Mammary epithelial cell (primary cell): ENCODE data around the gene ATP10A.

Experiments
- CTCF ChIP-seq, 2 donors: IDR thresholded peaks in 1 of 2; conservative IDR thresholded peaks in 1 of 2; 2 replicates each; pipeline ENCODE4 v1.5.1; 2011 to 2012; ENCODE audit warnings: inconsistent platforms in 2 of 2, low read length in 2 of 2, mild to moderate bottlenecking in 2 of 2, control low read depth in 1 of 2, low read depth in 1 of 2; ENCODE audit not compliant: insufficient read depth in 1 of 2; ENCODE audit errors: extremely low read depth in 1 of 2
- EZH2 ChIP-seq: IDR thresholded peaks from 2 replicates; pipeline ENCODE4 v1.6.1; 2012; ENCODE audit warnings: low read length, inconsistent platforms, borderline replicate concordance

- TF ChIP-seq CTCF (conservative IDR thresholded peaks at IDR 0.05 in 1 of 2, IDR thresholded peaks at IDR 0.05 in 1 of 2; ENCODE audit: extremely low read depth in 1 of 2, insufficient read depth in 1 of 2, low read depth in 1 of 2, low read length in 2 of 2) (no peak), EZH2 (no peak)
Observed at GRCh38 chr15:25714538-25714840, 148.6 kb downstream of the ATP10A start.
